Activated CD8-positive, alpha-beta memory T cell treated with anti-CD3 and anti-CD28 coated beads, Interleukin-2, amount 50 U/mL, for 4 hours (primary cell): Measurements from ENCODE around the gene LNP1.
"Not testable (repeated sequence)": the region's sequence is repeated elsewhere in the genome, so short reads cannot be mapped to it uniquely, and the experiment has no call there.

Source experiments
- DNase-seq: peaks from one replicate; pipeline ENCODE4 v3.0.0-alpha.2; 2020

LNP1 gene

DNA sequence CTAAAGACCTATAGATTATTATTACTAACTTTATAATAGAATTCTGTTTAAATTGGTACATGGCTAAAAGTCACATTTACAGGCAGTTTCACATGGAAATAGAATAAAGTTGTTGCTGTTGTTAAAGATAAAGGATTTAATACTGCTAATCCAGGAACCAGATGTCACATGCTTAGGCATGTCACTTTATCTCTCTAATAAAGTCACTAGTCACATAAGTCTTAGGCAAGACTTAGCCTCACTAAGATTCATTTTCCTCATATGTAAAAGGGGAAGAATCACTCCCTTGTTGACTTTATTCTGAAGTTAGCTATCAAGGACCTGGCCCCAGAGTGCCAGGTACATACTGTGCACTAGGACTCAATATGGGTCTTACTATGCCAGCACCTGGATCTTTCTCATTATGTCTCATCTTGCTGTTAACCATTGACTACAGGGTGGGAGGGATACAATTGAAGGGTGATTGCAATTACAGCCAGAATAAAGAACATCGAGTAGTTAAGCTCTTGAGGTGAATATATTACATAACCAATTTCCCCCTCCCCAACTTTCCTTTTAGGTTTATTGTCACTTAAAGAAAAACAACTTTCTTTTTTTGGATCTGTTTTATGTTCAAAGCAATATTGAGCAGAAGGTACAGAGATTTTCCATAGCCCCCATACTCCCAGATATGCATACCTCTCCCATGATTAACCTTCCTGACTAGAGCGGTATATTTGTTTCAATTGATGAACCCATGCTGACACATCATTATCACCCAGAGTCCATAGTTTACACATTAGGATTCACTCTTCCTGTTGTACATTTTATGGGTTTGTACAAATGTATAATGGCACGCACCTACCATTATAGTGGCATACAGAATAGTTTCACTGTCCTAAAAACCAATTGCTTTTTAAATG is 36.6 kb downstream of the LNP1 start:
- DNase-seq, result no peak

DNA sequence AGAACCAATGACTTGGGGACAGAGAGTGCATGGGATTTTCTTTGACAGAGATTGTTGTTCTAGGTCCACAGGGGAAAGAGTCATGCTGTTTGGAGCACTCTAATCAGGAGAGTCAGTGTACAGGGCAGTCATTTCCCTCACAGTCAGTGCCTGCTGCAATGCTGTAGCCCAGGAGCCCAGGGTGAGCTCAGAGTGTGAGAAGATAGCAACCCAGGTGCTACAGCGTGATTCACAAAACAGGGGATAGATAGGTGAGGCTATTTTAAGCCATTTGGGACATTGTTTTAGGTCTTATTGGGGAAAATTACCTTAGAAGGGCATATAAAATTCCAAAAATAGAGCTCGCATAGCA is 37.3 kb downstream of the LNP1 start:
- no peak for DNase-seq

DNA sequence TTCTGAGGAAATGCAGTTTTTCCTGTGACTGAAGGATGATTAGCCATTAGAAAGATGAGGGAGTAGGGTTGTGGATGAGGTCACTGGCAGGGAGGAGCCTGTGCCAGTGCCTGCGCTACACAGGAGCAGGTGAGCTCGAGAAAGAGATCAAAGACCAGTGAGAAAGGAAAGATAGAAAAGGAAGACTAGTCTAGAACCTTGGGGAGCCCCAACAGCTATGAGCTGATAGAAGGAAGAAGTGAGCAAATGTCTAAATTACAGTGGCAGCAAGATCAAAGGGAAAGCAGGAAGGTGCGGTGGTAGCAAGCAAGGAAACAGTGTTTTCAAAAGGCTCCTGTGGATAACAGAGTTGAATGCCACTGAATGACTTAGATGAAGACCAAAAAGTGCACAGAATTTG is 39.6 kb downstream of the LNP1 start:
- DNase-seq, result no peak

DNA sequence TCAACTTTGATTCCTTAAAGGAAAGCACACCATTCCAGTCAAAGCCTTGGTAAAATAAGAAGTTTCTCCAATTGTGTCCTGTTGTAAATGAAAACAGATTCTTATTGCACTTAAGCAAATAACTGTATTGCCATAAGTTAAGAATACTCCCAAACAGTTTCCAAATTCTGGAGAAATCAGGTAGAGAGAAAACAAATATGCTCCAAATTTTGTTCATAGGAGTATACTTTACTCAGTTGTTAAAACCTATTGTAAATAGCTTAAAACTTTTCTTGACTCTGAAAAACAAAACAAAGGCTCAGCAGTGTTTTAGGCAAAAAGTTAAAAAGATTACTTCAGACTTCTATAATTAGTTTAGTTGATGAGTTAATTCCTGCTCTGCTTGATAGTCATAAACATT is 42.4 kb downstream of the LNP1 start:
- no peak for DNase-seq

DNA sequence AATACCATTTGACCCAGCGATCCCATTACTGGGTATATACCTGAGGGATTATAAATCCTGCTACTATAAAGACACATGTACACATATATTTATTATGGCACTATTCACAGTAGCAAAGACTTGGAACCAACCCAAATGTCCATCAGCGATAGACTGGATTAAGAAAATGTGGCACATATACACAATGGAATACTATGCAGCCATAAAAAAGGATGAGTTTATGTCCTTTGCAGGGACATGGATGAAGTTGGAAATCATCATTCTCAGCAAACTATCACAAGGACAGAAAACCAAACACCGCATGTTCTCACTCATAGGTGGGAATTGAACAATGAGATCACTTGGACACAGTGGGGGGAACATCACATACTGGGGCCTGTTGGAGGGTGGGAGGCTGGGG is 45.7 kb downstream of the LNP1 start:
- not testable (repeated sequence) for DNase-seq

DNA sequence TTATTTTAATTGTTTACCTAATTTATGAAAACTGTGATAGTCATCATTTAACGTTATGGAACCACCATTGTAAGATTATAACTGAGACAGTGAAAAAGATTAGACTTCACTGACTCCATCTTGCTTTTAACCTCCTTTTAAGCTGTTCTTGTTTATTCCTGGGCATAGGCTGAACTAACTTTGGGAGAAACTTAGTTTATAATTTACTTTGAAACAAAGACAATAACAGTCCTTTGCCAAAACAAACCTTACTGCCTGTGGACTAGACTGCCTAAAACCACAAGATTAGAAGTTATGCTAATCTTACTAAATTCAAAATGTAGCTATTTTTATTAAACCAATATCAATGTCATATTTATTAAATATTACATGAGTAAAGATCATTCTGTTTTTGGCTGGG is 46.7 kb downstream of the LNP1 start:
- no peak for DNase-seq

DNA sequence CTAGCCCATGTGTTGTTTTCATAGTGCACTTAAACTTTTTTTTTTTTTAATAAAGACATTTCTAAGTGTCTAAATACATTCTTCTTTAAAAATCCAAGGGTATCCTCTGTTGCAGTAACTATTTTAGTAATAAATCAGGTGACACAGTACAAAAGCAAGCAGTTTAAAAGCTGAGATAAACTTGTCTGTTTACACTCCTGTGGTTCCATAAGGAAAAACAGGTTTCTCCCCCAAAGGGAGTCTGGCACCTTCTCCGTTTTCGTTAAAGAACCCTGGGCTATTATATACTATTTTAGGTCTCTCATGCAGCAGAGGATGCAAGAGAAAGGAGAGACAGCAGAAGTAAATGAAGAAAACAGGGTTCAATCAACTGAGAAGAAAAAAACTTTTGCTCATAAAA is 47.9 kb downstream of the LNP1 start:
- DNase-seq, result no peak

DNA sequence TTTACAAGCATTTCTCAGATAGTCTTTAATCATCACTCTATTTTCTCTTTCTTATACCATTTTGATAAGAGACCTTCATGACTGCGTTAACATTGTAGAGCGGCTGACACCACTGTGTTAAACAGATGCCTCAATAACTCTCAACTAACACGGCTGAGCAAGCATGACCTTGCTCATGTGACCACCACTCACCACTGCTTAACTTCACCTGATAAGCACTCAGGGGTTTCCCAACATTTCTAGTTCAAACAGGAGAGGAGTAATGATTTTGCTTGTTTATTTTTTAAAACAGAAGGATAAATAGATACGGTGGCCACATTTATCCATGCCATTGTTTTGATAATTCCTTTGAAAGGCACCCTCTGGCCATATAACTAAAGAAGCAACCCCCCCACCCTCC is 53.3 kb downstream of the LNP1 start:
- no peak for DNase-seq

DNA sequence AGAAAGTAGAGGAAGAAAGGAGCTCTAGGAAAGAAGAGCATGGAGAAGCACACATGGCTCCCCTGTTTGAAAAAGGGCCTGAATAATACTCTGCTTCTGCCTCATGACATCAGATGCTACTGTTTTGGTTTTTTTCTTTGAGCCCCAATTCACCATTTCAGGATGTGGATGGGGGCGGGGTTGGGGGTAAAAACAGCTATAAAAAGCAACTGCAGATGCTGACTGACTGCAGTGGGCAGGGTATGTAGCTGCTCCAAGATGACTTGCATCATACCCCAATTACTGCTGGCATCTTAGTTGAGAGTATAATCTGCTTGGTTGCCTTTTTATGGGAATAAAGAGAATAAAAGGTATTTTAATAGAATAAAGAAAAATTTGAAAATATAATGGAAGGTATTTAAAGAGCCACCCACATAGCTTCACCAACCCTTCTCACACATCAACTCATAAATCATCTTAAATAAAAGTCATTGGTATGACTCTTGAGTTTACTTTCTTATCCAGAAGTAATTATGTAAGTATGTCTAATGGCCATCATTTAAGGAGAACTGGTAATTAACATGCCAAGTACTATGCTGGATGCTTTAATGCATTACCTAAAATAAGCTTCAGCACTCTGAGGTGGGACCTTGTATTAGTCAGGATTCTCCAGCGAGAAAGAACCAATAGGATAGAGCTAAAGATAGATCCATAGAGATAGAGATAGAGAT is 54.7 kb downstream of the LNP1 start:
- DNase-seq, result no peak

DNA sequence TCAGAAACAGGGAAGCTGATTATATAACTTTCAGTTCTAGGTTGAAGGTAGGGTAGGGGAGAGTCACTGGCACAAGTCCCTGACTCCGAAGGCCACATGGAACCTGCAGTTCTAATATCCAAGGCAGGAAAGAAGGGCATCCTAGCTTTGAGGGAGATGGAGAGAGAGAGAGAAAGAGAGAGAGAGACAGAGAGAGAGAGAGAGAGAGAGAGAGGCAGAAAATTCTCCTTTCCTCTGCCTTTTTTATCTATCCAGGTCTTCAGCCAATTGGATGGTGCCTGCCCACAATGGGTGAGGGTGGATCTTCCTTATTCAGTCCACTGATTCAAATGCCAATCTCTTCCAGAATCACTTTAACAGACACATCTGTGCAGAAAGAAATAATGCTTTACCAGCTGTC is 55.4 kb downstream of the LNP1 start:
- DNase-seq, result no peak

DNA sequence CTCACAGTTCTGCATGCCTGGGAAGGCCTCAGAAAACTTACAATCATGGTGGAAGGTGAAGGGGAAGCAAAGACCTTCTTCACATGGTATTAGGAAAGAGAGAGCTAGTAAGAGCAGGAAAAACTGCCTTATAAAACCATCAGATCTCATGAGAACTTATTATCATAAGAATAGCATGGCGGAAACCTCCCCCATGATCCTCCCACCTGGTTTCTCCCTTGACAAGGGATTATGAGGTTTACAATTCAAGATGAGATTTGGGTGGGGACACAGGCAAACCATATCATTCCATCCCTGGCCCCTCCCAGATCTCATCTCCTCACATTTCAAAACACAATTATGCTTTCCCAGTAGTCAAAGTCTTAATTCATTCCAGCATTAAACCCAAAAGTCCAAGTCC is 56.5 kb downstream of the LNP1 start:
- no peak for DNase-seq

DNA sequence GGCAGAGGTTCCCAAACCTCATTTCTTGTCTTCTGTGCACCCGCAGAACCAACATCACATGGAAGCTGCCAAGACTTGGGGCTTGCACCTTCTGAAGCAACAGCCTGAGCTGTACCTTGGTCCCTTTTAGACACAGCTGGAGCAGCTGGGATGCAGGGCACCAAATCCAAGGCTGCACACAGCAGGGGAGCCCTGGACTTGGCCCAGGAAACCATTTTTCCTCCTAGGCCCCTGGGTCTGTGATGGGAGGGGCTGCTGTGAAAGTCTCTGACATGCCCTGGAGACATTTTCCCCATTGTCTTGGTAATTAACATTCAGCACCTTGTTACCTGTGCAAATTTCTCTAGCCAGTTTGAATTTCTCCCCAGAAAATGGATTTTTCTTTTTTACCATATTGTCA is 57.5 kb downstream of the LNP1 start:
- DNase-seq, result no peak

DNA sequence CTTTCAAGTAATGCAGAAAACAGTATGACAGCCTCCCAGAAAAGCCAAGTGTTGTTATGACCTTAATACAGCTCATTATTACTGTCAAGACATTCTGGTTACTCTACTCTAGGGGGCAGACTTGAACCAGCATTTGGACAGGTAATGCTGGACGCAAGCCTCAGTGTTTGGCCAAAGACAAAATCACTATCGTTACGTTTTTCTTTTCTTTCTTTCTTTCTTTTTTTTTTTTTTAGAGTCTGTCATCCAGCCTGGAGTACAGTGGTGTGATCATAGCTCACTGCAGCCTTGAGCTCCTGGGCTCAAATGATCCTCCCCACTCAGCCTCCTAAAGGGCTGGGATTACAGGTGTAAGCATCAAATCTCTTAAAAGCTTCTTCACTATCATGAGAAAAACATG is 61.7 kb downstream of the LNP1 start:
- no peak for DNase-seq

DNA sequence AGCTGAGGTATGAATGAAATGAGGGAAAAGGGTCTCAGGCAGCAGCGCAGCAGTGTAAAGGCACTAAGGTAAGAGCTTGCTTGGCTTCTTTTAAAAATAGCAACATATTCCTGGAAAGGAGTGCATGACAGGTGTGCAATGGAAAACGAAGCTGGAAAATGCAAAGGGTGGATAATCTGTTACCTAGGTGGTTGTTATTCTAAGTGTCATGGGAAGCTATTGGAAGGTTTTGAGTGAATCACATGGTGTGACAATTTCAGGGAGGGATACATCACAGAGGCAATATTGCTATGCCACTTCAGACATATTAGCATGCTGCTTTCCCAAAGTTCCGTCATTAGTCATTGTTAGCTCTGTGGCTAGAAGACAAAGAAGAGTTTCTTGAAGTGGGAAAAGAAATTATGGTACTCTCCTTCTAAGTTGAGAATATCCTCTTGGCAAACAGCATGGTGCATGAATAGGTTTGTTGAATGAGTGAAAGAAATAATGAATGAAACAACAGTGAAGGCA is 62.4 kb downstream of the LNP1 start:
- no peak for DNase-seq

DNA sequence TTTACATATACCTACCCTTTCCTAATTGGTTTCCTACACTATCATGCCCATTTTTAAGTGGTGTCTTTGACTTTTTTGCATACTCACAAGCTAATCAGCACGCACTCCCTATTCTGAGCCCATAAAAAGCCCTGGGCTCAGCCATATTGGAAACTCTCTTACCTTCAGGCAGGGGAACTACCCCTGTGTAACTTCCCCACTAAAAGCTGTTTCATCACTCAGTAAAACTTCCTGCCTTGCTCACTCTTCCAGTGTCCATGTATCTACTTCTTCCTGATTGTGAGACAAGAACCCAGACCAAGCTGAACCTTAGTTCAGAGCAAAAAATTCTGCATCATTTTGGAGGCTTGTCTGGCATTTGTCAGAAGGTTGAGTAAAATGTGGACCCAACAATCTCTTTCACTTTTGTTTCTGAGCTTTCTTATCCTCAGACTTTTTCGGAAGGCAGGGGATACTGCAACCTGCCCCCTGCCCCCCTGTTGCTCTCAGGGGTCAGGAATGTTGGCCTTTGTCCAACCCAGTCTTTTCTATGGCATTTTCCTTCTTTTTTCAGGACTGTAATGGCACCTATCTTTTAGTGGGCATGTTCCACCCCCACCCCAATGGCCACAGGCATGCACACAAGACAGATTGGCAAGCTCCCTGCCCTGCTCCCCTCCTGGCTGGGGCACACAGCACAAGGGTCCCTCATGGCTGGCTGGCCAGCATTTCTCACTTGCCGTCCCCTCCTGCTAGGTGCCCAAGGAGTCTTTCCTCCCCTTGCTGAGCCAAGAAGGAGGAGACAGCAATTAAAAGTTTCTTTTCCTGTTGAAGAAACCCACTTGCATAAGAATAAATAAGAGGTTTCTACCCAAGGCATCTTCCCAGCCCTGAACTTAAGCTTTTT is 64.8 kb downstream of the LNP1 start:
- no peak for DNase-seq

DNA sequence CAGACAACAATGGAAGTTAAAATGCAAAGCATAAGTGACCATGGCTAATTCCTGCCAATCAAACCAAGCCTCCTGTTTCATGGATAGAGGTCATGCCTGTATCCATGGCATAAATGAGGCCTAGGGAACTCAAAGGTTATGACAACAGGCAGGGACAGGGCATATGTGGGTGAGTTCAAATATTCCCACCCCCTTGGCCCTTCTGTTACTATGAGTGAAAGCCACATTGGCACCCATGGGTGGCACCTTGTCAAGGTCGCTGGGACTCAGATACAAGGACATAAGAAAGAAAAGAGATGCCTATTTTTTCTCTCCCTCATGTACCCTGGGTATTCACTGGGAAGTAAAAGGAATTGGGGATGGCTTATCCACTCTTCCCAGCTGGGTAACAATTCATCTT is 65.8 kb downstream of the LNP1 start:
- DNase-seq, result no peak

DNA sequence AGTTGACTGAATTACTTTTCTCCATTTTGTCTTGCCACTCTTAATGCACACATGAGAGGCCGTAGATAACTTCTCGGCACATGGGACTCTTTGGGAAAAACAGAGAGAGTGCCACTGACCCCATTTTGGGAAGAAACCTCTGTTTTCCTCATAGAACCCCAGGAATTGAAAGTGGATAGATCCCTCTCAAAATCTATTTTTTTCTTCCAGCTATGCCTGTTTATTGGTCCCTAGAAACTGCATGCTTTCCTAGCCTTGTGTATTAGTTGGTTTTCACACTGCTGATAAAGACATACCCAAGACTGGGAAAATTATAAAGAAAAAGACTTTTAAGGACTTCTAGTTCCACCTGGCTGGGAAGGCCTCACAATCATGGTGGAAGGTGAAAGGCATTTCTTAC is 67.3 kb downstream of the LNP1 start:
- DNase-seq, result no peak

DNA sequence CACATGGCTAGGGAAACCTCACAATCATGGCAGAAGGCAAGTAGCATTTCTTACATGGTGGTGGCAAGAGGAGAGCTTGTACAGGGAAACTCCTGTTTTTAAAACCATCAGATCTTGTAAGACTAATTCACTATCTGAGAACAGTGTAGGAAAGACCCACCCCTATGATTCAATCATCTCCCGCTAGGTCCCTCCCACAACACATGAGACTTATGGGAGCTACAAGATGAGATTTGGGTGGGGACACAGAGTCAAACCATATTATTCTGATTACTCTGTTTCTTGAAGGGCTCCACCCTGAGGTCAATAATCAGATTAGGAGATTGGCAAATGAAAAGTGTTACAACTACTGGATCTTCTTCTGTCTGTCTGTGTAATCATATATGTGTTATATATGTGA is 69.6 kb downstream of the LNP1 start:
- DNase-seq, result no peak

DNA sequence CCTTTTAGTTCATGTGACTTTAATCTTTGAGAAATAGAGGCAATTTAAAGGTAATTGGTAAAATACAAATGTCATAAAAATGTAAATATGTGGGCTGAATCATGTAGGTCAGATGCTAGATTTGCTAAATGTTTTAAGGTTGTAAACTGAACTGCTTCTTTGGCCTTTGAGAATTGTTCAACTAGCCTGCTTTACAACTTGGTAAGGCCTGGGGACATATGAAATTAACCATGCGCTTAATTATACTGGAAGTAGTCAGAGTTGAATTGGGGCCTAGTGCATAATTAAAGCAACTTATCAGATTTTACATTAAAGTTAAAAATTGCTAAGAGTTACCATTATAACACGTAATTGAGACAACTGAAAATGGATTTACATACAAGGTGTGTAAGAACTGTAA is 70.1 kb downstream of the LNP1 start:
- DNase-seq, result no peak

DNA sequence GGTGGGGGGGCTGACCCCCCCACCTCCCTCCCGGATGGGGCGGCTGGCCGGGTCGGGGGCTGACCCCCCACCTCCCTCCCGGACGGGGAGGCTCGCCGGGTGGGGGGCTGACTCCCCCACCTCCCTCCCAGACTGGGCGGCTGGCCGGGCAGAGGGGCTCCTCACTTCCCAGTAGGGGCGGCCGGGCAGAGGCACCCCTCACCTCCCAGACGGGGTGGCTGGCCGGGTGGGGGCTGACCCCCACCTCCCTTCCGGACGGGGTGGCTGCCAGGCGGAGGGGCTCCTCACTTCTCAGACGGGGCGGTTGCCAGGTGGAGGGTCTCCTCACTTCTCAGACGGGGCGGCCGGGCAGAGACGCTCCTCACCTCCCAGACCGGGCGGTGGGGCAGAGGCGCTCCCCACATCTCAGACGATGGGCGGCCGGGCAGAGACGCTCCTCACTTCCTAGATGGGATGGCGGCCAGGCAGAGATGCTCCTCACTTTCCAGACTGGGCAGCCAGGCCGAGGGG is 76.6 kb downstream of the LNP1 start:
- not testable (repeated sequence) for DNase-seq

DNA sequence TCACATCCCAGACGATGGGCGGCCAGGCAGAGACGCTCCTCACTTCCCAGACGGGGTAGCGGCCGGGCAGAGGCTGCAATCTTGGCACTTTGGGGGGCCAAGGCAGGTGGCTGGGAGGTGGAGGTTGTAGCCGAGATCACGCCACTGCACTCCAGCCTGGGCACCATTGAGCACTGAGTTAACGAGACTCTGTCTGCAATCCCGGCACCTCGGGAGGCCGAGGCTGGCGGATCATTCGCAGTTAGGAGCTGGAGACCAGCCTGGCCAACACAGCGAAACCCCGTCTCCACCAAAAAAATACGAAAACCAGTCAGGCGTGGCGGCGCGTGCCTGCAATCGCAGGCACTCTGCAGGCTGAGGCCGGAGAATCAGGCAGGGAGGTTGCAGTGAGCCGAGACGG is 77.2 kb downstream of the LNP1 start:
- not testable (repeated sequence) for DNase-seq

DNA sequence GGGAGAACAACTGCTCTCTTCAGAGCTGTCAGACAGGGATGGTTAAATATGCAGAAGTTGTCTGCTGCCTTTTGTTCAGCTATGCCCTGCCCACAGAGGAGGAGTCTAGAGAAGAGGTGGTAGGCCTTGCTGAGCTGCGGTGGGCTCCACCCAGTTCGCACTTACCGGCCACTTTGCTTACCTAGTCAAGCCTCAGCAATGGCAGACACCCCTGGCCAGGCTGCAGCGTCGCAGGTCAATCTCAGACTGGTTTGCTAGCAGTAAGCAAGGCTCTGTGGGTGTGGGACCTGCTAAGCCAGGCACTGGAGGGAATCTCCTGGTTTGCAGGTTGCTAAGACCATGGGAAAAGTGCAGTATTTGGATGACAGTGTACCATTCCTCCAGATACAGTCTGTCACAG is 78.7 kb downstream of the LNP1 start:
- no peak for DNase-seq

DNA sequence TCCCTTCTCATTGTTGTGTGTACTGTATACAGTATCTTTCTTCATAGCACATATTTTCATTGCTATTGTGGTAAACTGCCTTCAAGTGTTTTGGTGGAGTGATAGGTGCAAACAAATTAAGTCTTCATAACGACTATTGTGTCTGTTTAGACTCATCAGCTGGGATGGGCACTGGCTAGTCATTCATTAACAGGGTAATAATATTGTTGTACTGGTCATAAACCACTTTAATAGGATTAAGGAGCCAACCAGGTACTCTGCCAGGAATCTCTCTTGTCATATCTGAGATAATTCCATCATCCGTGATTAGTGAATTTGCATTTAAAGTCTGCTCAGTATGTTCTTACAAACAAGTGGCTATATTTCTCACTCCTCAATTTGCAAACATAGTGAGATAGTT is 80.8 kb downstream of the LNP1 start:
- DNase-seq, result no peak
